Effector memory CD8-positive, alpha-beta T cell (primary cell): ENCODE results near the gene HPCAL4.

Experiments
- ATAC-seq: fragments of 150-1000 bp; cut with Tn5 transposase; replicated peaks from 2 replicates; pipeline ENCODE4 v1.10.0; 2021; ENCODE audit warnings: mild to moderate bottlenecking, moderate library complexity
- DNase-seq, 3 experiments: peaks; one replicate each; pipeline ENCODE4 v3.0.0; 2021
- H3K27ac Mint-ChIP-seq, 2 donors: one replicate each; pipeline ENCODE4 v1.8.0; 2022; ENCODE audit warnings: mild to moderate bottlenecking in 2 of 2, mixed read lengths in 2 of 2, moderate library complexity in 2 of 2
- H3K27me3 Mint-ChIP-seq, 2 donors: one replicate each; pipeline ENCODE4 v1.8.0; 2022; ENCODE audit warnings: mixed read lengths in 2 of 2
- H3K36me3 Mint-ChIP-seq: one replicate; pipeline ENCODE4 v1.8.0; 2022; ENCODE audit warnings: mild to moderate bottlenecking, moderate library complexity, mixed read lengths; ENCODE audit not compliant: insufficient read depth
- H3K4me1 Mint-ChIP-seq, 2 donors: one replicate each; pipeline ENCODE4 v1.8.0; 2022; ENCODE audit warnings: low read depth in 2 of 2, mixed read lengths in 2 of 2
- H3K4me3 Mint-ChIP-seq, 2 donors: one replicate each; pipeline ENCODE4 v1.8.0; 2022; ENCODE audit warnings: mild to moderate bottlenecking in 2 of 2, mixed read lengths in 2 of 2, moderate library complexity in 2 of 2
- H3K9me3 Mint-ChIP-seq, 2 donors: one replicate each; pipeline ENCODE4 v1.8.0; 2022; ENCODE audit warnings: mixed read lengths in 2 of 2
- total RNA-seq, 9 experiments: gene quantifications; one replicate each; lab custom pipeline; 2026; lab: John Stamatoyannopoulos, UW

HPCAL4 gene
- total RNA-seq = 1.4 to 95.2 (median 5.9) reads per million in 9 experiments

- Mint-ChIP-seq H3K4me1 (peaks cover 14 to 16% of the 10 kb centered on the region in 2 donors), H3K36me3 (peaks cover 7% of the 10 kb centered on the region), H3K4me3 (peak within 1 kb of the TSS; percentile 78 to 79), H3K9me3 (no peaks in the 10 kb centered on the region), H3K27me3 (peaks cover 32 to 39% of the 10 kb centered on the region in 2 donors), H3K27ac (peak within 1 kb of the TSS; percentile 62 to 80)
- DNase-seq (peak; percentile 79 to 81 (median 80)), ATAC-seq (peak; percentile 88)
These were observed at the start of gene HPCAL4 for GRCh38 chr1:39691383-39692151. HPCAL4 (minus strand) TSS chr1:39691433; CDS start chr1:39684603, 6,830 bp downstream.

- Mint-ChIP-seq H3K36me3 (peaks cover 36% of the 10 kb centered on the region), H3K9me3 (peaks cover 1 to 7% of the 10 kb centered on the region in 2 donors)
These were observed 47.6 kb upstream of the HPCAL4 start, which contains the start of gene PPIE for GRCh38 chr1:39738622-39739366. PPIE (plus strand) TSS chr1:39738882; CDS start chr1:39738901, 19 bp downstream.

GRCh38 chr1:39737546-39738169 lies 46.4 kb upstream of the HPCAL4 start:
- peaks cover 28% of the 10 kb centered on the region for H3K36me3 Mint-ChIP-seq
- ATAC-seq (no peak), DNase-seq (no peak)
- peaks cover 28 to 35% of the 10 kb centered on the region in 2 donors for H3K4me1 Mint-ChIP-seq
- H3K27me3 Mint-ChIP-seq = peaks cover 25 to 41% of the 10 kb centered on the region in 2 donors
- H3K4me3 Mint-ChIP-seq = peak overlapping the region; percentile 90 to 94
- H3K9me3 Mint-ChIP-seq = peaks cover 1 to 7% of the 10 kb centered on the region in 2 donors
- peak overlapping the region; percentile 46 to 98 for H3K27ac Mint-ChIP-seq

More at GRCh38 chr1:39738622-39739366, 47.6 kb upstream of the HPCAL4 start, which contains the start of gene PPIE:
- Mint-ChIP-seq H3K4me3 (peak within 1 kb of the TSS; percentile 90 to 94), H3K4me1 (peaks cover 28 to 35% of the 10 kb centered on the region in 2 donors), H3K27ac (peak within 1 kb of the TSS; percentile 93 to 98), H3K27me3 (peaks cover 15 to 30% of the 10 kb centered on the region in 2 donors)
- ATAC-seq (peak; percentile 96), DNase-seq (peak; percentile 74 to 80 (median 79))

- no peak overlapping the region for H3K27ac Mint-ChIP-seq
- H3K4me1 Mint-ChIP-seq = peaks cover 24 to 31% of the 10 kb centered on the region in 2 donors
- no peak overlapping the region for H3K4me3 Mint-ChIP-seq
- H3K36me3 Mint-ChIP-seq = peaks cover 10% of the 10 kb centered on the region
- H3K27me3 Mint-ChIP-seq = peaks cover 32 to 47% of the 10 kb centered on the region in 2 donors
- no peak for DNase-seq
- H3K9me3 Mint-ChIP-seq = peaks cover 1 to 7% of the 10 kb centered on the region in 2 donors
- ATAC-seq = no peak
These were observed 44.5 kb upstream of the HPCAL4 start for GRCh38 chr1:39735731-39736130.

GRCh38 chr1:39733161-39733560 lies 41.9 kb upstream of the HPCAL4 start:
- no peak overlapping the region for H3K4me3 Mint-ChIP-seq
- ATAC-seq = no peak
- peaks cover 1 to 7% of the 10 kb centered on the region in 2 donors for H3K9me3 Mint-ChIP-seq
- peaks cover 55 to 72% of the 10 kb centered on the region in 2 donors for H3K27me3 Mint-ChIP-seq
- no peak for DNase-seq
- H3K27ac Mint-ChIP-seq = no peak overlapping the region
- no peaks in the 10 kb centered on the region for H3K36me3 Mint-ChIP-seq
- H3K4me1 Mint-ChIP-seq = peaks cover 7 to 15% of the 10 kb centered on the region in 2 donors

- H3K27me3 Mint-ChIP-seq = peaks cover 59 to 77% of the 10 kb centered on the region in 2 donors
- H3K9me3 Mint-ChIP-seq = peaks cover 1 to 7% of the 10 kb centered on the region in 2 donors
- no peak overlapping the region for H3K4me3 Mint-ChIP-seq
- no peak overlapping the region for H3K27ac Mint-ChIP-seq
- H3K36me3 Mint-ChIP-seq = no peaks in the 10 kb centered on the region
- H3K4me1 Mint-ChIP-seq = peaks cover 7 to 12% of the 10 kb centered on the region in 2 donors
- ATAC-seq = no peak
- no peak for DNase-seq
These were observed 41.5 kb upstream of the HPCAL4 start for GRCh38 chr1:39732730-39733129.

GRCh38 chr1:39729842-39730241 lies 38.6 kb upstream of the HPCAL4 start:
- ATAC-seq (no peak), DNase-seq (no peak)
- Mint-ChIP-seq H3K27ac (no peak overlapping the region), H3K27me3 (peaks cover 59 to 86% of the 10 kb centered on the region in 2 donors), H3K4me3 (no peak overlapping the region), H3K4me1 (peaks cover 0 to 7% of the 10 kb centered on the region in 2 donors), H3K36me3 (no peaks in the 10 kb centered on the region), H3K9me3 (no peaks in the 10 kb centered on the region)

GRCh38 chr1:39729030-39729429 lies 37.8 kb upstream of the HPCAL4 start:
- Mint-ChIP-seq H3K9me3 (no peaks in the 10 kb centered on the region), H3K4me1 (peaks cover 0 to 7% of the 10 kb centered on the region in 2 donors), H3K4me3 (no peak overlapping the region), H3K27me3 (peaks cover 60 to 86% of the 10 kb centered on the region in 2 donors), H3K36me3 (no peaks in the 10 kb centered on the region), H3K27ac (no peak overlapping the region)
- ATAC-seq (no peak), DNase-seq (no peak)

- Mint-ChIP-seq H3K36me3 (peaks cover under 1% of the 10 kb centered on the region), H3K9me3 (no peaks in the 10 kb centered on the region), H3K27me3 (peaks cover 51 to 76% of the 10 kb centered on the region in 2 donors), H3K4me3 (peak overlapping the region; percentile 11 to 13), H3K27ac (no peak overlapping the region), H3K4me1 (peaks cover 0 to 7% of the 10 kb centered on the region in 2 donors)
- ATAC-seq (no peak), DNase-seq (no peak)
These were observed 36.7 kb upstream of the HPCAL4 start for GRCh38 chr1:39727932-39728317.

GRCh38 chr1:39727221-39727931 lies 36.1 kb upstream of the HPCAL4 start:
- no peak for DNase-seq
- Mint-ChIP-seq H3K27ac (no peak overlapping the region), H3K4me3 (no peak overlapping the region), H3K4me1 (peaks cover 0 to 7% of the 10 kb centered on the region in 2 donors), H3K36me3 (peaks cover 3% of the 10 kb centered on the region), H3K27me3 (peaks cover 46 to 72% of the 10 kb centered on the region in 2 donors), H3K9me3 (no peaks in the 10 kb centered on the region)
- ATAC-seq = no peak

- DNase-seq (no peak), ATAC-seq (no peak)
- H3K4me3 Mint-ChIP-seq = no peak overlapping the region
- H3K36me3 Mint-ChIP-seq = peaks cover 3% of the 10 kb centered on the region
- peaks cover 0 to 7% of the 10 kb centered on the region in 2 donors for H3K4me1 Mint-ChIP-seq
- H3K27ac Mint-ChIP-seq = no peak overlapping the region
- no peaks in the 10 kb centered on the region for H3K9me3 Mint-ChIP-seq
- peaks cover 46 to 72% of the 10 kb centered on the region in 2 donors for H3K27me3 Mint-ChIP-seq
These were observed 35.4 kb upstream of the HPCAL4 start for GRCh38 chr1:39726600-39726999.

GRCh38 chr1:39722495-39722894 lies 31.3 kb upstream of the HPCAL4 start:
- Mint-ChIP-seq H3K9me3 (no peaks in the 10 kb centered on the region), H3K27ac (no peak overlapping the region), H3K4me1 (peaks cover 1 to 4% of the 10 kb centered on the region in 2 donors), H3K4me3 (no peak overlapping the region), H3K36me3 (peaks cover 3% of the 10 kb centered on the region), H3K27me3 (peaks cover 23 to 44% of the 10 kb centered on the region in 2 donors)
- no peak for ATAC-seq
- DNase-seq = no peak
